Epithelial cell of esophagus (primary cell): ENCODE data around the gene CDH2.

Experiments used
- DNase-seq: peaks from one replicate; pipeline ENCODE4 v3.0.0; 2010; ENCODE audit warnings: low read depth
- H3K4me3 ChIP-seq: 2 replicates; pipeline ENCODE4 v1.5.1; 2011; ENCODE audit warnings: mild to moderate bottlenecking, low read length, control low read depth
- CTCF ChIP-seq: IDR thresholded peaks from 2 replicates; pipeline ENCODE4 v1.5.1; 2011; ENCODE audit warnings: low read depth, mild to moderate bottlenecking, low read length, control low read depth, inconsistent platforms; ENCODE audit not compliant: insufficient read depth; ENCODE audit errors: missing control alignments

The CDH2 gene

GRCh38 chr18:28159055-28159454 is 17.9 kb downstream of the CDH2 start:
- H3K4me3 ChIP-seq = no peak overlapping the region
- no peak for TF ChIP-seq CTCF
- peak; percentile 54 for DNase-seq

GRCh38 chr18:28158083-28158581 is 18.8 kb downstream of the CDH2 start:
- H3K4me3 ChIP-seq = no peak overlapping the region
- no peak for DNase-seq
- no peak for TF ChIP-seq CTCF

- no peak for TF ChIP-seq CTCF
- H3K4me3 ChIP-seq = no peak overlapping the region
- no peak for DNase-seq
These were observed 23.4 kb downstream of the CDH2 start for GRCh38 chr18:28153485-28154065.

GRCh38 chr18:28152754-28153153 is 24.2 kb downstream of the CDH2 start:
- no peak for TF ChIP-seq CTCF
- DNase-seq = no peak
- no peak overlapping the region for H3K4me3 ChIP-seq

- no peak for DNase-seq
- TF ChIP-seq CTCF = no peak
- no peak overlapping the region for H3K4me3 ChIP-seq
These were observed 24.6 kb downstream of the CDH2 start for GRCh38 chr18:28152354-28152753.

- DNase-seq = no peak
- TF ChIP-seq CTCF = no peak
- H3K4me3 ChIP-seq = no peak overlapping the region
These were observed 25.5 kb downstream of the CDH2 start for GRCh38 chr18:28151434-28151833.

- DNase-seq = no peak
- H3K4me3 ChIP-seq = no peak overlapping the region
- TF ChIP-seq CTCF = no peak
These were observed 26.0 kb downstream of the CDH2 start for GRCh38 chr18:28150925-28151324.
